Peyer's patch (tissue), 4 donors: ENCODE results near the gene DST. TPM values are rescaled to one million over a fixed set of nuclear protein-coding genes. Genes with fewer than 3 reads are reported as not detected.

ENCODE experiments used
- DNase-seq, 3 donors: peaks; one replicate each; pipeline ENCODE4 v3.0.0-alpha.2; 2017 to 2019
- H3K27ac ChIP-seq, 4 donors: fragments of 200-600 bp; sonication (generic); one replicate each; pipeline ENCODE4 v1.5.1; 2016 to 2019
- H3K27me3 ChIP-seq, 2 donors: fragments of 200-600 bp; sonication (generic); one replicate each; pipeline ENCODE4 v1.5.1; 2019
- H3K36me3 ChIP-seq, 3 donors: fragments of 200-600 bp; sonication (generic); one replicate each; pipeline ENCODE4 v1.5.1; 2016 to 2019
- H3K4me1 ChIP-seq, 4 donors: fragments of 200-600 bp; sonication (generic); one replicate each; pipeline ENCODE4 v1.5.1; 2016 to 2019
- H3K4me3 ChIP-seq, 4 donors: fragments of 200-600 bp; sonication (generic); 1 replicate in 3 of 4; 2 replicates in 1 of 4; pipeline ENCODE4 v1.5.1; 2016 to 2019; ENCODE audit warnings: mild to moderate bottlenecking in 1 of 4
- H3K9me3 ChIP-seq, 4 donors: fragments of 200-600 bp; sonication (generic); one replicate each; pipeline ENCODE4 v1.5.1; 2016 to 2019; ENCODE audit warnings: mild to moderate bottlenecking in 1 of 4
- POLR2A ChIP-seq, 2 donors: fragments of 450-650 bp; IDR thresholded peaks; one replicate each; pipeline ENCODE4 v1.5.1; 2017; ENCODE audit warnings: antibody characterized with exemption in 2 of 2, mild to moderate bottlenecking in 2 of 2, moderate library complexity in 2 of 2
- total RNA-seq, 4 donors: library from RNA; depleted of rRNA; stranded (reverse); fragments of >200 nt; gene quantifications; one replicate each; pipeline ENCODE4 v1.1.0, GENCODE V29; 2016
- TF ChIP-seq, protein P1 (sequence below), 6 experiments: fragments of 450-650 bp in 4 of 6; fragments of 200-600 bp in 2 of 6; sonication (generic) in 1 of 6; IDR thresholded peaks; one replicate each; pipeline ENCODE4 v1.5.1; 2017 to 2019; ENCODE audit warnings: antibody characterized with exemption in 6 of 6, mild to moderate bottlenecking in 3 of 6, moderate library complexity in 1 of 6

Gene DST
- total RNA-seq, 4 donors from 2014 or later: 243 to 320 (median 285) TPM

DNA sequence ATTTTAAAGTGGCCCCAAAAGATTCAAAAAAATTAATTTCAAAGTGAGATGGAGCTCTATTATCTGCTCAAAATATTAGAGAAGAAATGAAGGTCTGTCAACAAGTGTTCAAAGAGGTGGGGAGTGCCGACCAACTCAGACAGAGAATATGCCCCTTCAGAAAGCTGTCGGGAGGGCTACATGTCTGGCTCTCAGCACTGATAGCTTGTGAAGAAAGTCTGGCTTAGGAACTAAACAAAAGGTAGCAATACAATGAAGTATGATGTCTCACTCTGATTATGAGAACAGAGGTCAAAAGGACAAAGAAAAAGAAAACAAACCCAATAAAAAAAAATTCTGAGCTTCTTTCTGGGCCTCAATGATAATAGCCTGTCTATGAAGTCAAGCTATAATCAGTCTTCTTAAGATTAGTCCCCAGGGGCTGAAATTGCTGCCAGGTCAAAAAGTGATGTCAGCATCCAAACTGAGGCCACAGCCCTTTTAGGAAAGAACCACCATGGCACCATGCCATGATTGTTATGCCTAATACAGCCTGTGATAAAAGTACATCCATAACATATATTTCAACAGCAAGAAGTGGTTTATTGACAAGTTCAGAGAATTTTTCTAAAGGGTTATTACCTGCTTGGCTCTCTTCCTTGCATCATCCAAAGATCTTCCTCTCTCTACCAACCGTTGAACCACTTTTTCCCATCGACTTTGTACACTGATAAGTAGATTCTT is 150.9 kb downstream of the DST start:
- Histone ChIP-seq H3K4me1 (no peaks in the 10 kb centered on the region), H3K27ac (peak overlapping the region in 1 of 4 donors; percentile 8), H3K27me3 (no peaks in the 10 kb centered on the region), H3K9me3 (no peaks in the 10 kb centered on the region), H3K4me3 (no peak overlapping the region), H3K36me3 (peaks cover 0 to 71% (median 0%) of the 10 kb centered on the region in 3 donors)
- DNase-seq: no peak
- no peak for TF ChIP-seq POLR2A (IDR thresholded peaks at IDR 0.05)
- TF ChIP-seq, protein P1, sequence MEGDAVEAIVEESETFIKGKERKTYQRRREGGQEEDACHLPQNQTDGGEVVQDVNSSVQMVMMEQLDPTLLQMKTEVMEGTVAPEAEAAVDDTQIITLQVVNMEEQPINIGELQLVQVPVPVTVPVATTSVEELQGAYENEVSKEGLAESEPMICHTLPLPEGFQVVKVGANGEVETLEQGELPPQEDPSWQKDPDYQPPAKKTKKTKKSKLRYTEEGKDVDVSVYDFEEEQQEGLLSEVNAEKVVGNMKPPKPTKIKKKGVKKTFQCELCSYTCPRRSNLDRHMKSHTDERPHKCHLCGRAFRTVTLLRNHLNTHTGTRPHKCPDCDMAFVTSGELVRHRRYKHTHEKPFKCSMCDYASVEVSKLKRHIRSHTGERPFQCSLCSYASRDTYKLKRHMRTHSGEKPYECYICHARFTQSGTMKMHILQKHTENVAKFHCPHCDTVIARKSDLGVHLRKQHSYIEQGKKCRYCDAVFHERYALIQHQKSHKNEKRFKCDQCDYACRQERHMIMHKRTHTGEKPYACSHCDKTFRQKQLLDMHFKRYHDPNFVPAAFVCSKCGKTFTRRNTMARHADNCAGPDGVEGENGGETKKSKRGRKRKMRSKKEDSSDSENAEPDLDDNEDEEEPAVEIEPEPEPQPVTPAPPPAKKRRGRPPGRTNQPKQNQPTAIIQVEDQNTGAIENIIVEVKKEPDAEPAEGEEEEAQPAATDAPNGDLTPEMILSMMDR (IDR thresholded peaks at IDR 0.05): no peak

DNA sequence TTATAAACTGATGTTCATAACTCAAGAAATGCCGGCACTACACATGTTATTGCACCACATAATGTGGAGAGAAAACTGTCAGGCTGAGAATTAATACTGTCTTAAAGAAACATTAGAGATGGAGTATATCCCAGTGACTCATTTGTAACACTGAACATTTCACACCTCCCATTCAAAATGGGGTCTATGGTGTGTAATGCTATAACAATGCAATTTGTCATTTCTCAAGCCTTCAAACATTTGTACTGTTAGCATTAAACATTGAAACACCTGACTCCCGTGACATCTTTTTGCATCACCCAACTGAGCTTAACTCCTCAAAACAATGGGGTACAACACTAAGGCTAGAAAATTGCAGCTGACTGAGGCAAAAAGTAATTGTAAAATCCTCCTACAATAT is 151.7 kb downstream of the DST start:
- Histone ChIP-seq H3K4me1 (no peaks in the 10 kb centered on the region), H3K9me3 (no peaks in the 10 kb centered on the region), H3K4me3 (no peak overlapping the region), H3K27ac (peak overlapping the region in 1 of 4 donors; percentile 8), H3K27me3 (no peaks in the 10 kb centered on the region), H3K36me3 (peaks cover 0 to 68% (median 0%) of the 10 kb centered on the region in 3 donors)
- TF ChIP-seq, protein P1 (IDR thresholded peaks at IDR 0.05): no peak
- no peak for TF ChIP-seq POLR2A (IDR thresholded peaks at IDR 0.05)
- no peak for DNase-seq

DNA sequence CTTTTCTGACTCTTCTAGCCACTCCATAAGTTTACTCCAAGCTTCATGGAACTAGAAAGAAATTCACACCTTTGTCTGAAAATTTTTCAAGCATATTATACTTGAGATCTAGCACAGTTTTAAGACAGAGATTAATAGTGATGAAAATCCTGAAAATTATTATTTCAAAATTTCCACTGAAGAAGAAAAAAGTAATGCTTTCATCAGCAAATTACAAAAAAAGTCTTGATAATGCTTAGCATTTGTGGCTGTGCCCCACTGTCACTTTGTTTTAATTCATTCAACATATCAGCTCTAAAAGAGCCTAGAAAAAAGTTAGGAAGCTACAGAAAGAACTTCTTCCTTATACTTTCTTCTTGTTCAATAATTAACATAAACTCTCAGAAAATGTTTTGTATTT is 153.1 kb downstream of the DST start:
- DNase-seq: no peak
- Histone ChIP-seq H3K36me3 (peaks cover 0 to 61% (median 0%) of the 10 kb centered on the region in 3 donors), H3K27me3 (no peaks in the 10 kb centered on the region), H3K4me1 (no peaks in the 10 kb centered on the region), H3K27ac (no peak overlapping the region), H3K9me3 (no peaks in the 10 kb centered on the region), H3K4me3 (no peak overlapping the region)
- TF ChIP-seq, protein P1 (IDR thresholded peaks at IDR 0.05): no peak
- no peak for TF ChIP-seq POLR2A (IDR thresholded peaks at IDR 0.05)

DNA sequence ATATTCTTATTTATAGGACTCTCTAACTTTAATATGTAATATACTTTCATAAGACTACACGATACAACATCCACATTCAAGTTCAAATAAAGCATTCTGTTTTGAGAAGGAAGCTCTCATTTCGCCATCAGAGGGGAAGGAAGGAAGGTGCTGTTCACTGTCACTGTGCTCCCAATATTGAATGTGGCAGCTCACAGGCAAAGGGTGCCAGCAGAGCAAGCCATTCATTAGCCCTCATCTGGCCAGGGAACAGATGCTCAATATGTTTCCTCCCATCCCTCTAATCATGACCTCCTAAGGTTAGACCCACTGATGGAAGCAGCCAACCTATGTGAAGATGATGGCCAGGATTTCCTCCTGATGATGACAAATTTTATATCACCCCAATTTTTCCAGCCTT is 154.4 kb downstream of the DST start:
- Histone ChIP-seq H3K27me3 (no peaks in the 10 kb centered on the region), H3K27ac (no peak overlapping the region), H3K4me1 (no peaks in the 10 kb centered on the region), H3K36me3 (peaks cover 0 to 61% (median 0%) of the 10 kb centered on the region in 3 donors), H3K9me3 (no peaks in the 10 kb centered on the region), H3K4me3 (no peak overlapping the region)
- TF ChIP-seq, protein P1 (IDR thresholded peaks at IDR 0.05): no peak
- TF ChIP-seq POLR2A (IDR thresholded peaks at IDR 0.05): no peak
- DNase-seq: no peak

DNA sequence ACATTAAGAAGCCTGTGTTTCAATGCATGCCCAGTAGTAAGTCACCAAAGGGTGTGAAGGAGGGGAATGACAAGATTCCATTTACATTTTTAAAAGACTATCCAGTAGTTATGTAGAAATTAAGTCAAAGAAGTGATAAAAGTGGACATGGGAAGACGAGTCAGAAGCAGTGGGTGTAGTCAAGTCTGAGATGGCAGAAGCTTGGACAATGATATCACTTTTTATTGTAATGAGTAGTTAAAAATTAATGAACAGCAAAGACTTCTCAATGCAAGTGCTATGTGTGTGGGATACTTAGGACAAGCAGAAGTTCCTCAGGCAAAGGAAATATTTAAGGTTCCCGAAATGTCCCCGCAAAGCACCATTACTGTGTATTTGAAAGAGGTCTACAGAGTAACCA is 156.0 kb downstream of the DST start:
- no peaks in the 10 kb centered on the region for H3K4me1 ChIP-seq
- no peaks in the 10 kb centered on the region for H3K27me3 ChIP-seq
- no peak overlapping the region for H3K4me3 ChIP-seq
- peaks cover 0 to 50% (median 0%) of the 10 kb centered on the region in 3 donors for H3K36me3 ChIP-seq
- TF ChIP-seq POLR2A (IDR thresholded peaks at IDR 0.05): no peak
- TF ChIP-seq, protein P1 (IDR thresholded peaks at IDR 0.05): no peak
- no peaks in the 10 kb centered on the region for H3K9me3 ChIP-seq
- DNase-seq: no peak
- H3K27ac ChIP-seq: no peak overlapping the region
